Activated CD4-positive, alpha-beta memory T cell treated with anti-CD3 and anti-CD28 coated beads for 36 hours (primary cell): Measurements from ENCODE around the gene GTF2H2C. TPM values are rescaled to one million over a fixed set of nuclear protein-coding genes. Genes with fewer than 3 reads are reported as not detected.
A peak's percentile ranks its signal among the peaks of the same experiment; 100 is the strongest.
"Not testable (repeated sequence)": the region's sequence is repeated elsewhere in the genome, so short reads cannot be mapped to it uniquely, and the experiment has no call there.

ENCODE experiments used
- CTCF ChIA-PET: fragments of 350-600 bp; sonication (Branson Sonifier 250); formaldehyde crosslinking; loops from one replicate; lab custom pipeline; 2021; ENCODE audit warnings: antibody characterized with exemption, inconsistent platforms; lab: Charles Lee
- POLR2A ChIA-PET: fragments of 350-600 bp; sonication (Branson Sonifier 250); formaldehyde crosslinking; loops from one replicate; lab custom pipeline; 2021; ENCODE audit warnings: antibody characterized with exemption; lab: Charles Lee
- DNase-seq: peaks from one replicate; pipeline ENCODE4 v3.0.0-alpha.2; 2020
- H3K27ac Mint-ChIP-seq: one replicate; pipeline ENCODE4 v1.8.0; 2021; ENCODE audit warnings: mixed read lengths
- H3K27me3 Mint-ChIP-seq: one replicate; pipeline ENCODE4 v1.8.0; 2021; ENCODE audit warnings: mixed read lengths
- H3K36me3 Mint-ChIP-seq: one replicate; pipeline ENCODE4 v1.8.0; 2021; ENCODE audit warnings: mixed read lengths
- H3K4me1 Mint-ChIP-seq: one replicate; pipeline ENCODE4 v1.8.0; 2021; ENCODE audit warnings: low read depth, mixed read lengths
- H3K4me3 Mint-ChIP-seq: one replicate; pipeline ENCODE4 v1.8.0; 2021; ENCODE audit warnings: mild to moderate bottlenecking, mixed read lengths
- H3K9me3 Mint-ChIP-seq: one replicate; pipeline ENCODE4 v1.8.0; 2021; ENCODE audit warnings: mixed read lengths
- intact Hi-C: fragments of 100-400 bp; cut with micrococcal nuclease; formaldehyde crosslinking; loops from one replicate; pipeline ENCODE4 v1.15.1; 2023
- total RNA-seq, 2 experiments: library from RNA; stranded (reverse); gene quantifications; one replicate each; pipeline ENCODE4 v1.2.3, GENCODE V29; 2021

Gene GTF2H2C
- total RNA-seq, 2 experiments from 2014 or later: 40.8 to 46.9 TPM

- H3K9me3 Mint-ChIP-seq: no peaks in the 10 kb centered on the region
- no peaks in the 10 kb centered on the region for H3K36me3 Mint-ChIP-seq
- ChIA-PET CTCF (no interaction called here), POLR2A (no interaction called here)
- peaks cover 13% of the 10 kb centered on the region for H3K27me3 Mint-ChIP-seq
- intact Hi-C loops: no loop called here
- DNase-seq: no peak
- H3K4me1 Mint-ChIP-seq: no peaks in the 10 kb centered on the region
- no peak overlapping the region for H3K4me3 Mint-ChIP-seq
- no peak overlapping the region for H3K27ac Mint-ChIP-seq
These were observed 29.2 kb upstream of the GTF2H2C start for GRCh38 chr5:69530561-69531405.

DNA sequence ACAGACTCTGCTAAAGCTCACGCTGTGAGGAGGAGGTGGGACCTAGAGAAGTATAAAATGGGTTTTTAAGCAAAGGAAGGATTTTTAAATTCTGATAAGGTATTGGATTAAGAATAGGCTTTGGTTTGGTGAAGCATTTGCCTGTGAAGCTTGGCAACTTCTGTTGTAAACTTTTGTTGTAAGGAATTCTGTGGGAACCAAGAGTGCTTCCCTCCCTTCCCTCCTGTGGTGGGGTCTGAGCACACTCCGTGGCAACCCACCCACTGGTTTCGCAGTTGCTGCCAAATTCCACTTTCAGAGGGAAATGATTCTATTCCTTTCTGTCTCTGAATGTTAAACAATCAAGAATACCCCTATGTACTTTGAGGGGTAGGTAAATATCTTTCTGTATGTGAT is 28.6 kb upstream of the GTF2H2C start:
- no peak overlapping the region for H3K27ac Mint-ChIP-seq
- ChIA-PET POLR2A (no interaction called here), CTCF (no interaction called here)
- no peaks in the 10 kb centered on the region for H3K9me3 Mint-ChIP-seq
- H3K4me3 Mint-ChIP-seq: no peak overlapping the region
- H3K27me3 Mint-ChIP-seq: peaks cover 13% of the 10 kb centered on the region
- H3K36me3 Mint-ChIP-seq: no peaks in the 10 kb centered on the region
- no peak for DNase-seq
- H3K4me1 Mint-ChIP-seq: no peaks in the 10 kb centered on the region
- intact Hi-C loops: no loop called here

- H3K4me3 Mint-ChIP-seq, CTCF ChIA-PET, POLR2A ChIA-PET, H3K9me3 Mint-ChIP-seq, H3K4me1 Mint-ChIP-seq, DNase-seq, H3K36me3 Mint-ChIP-seq, intact Hi-C loops, H3K27ac Mint-ChIP-seq, H3K27me3 Mint-ChIP-seq: not testable (repeated sequence)
These were observed 22.1 kb upstream of the GTF2H2C start for GRCh38 chr5:69537911-69538310.

- CTCF ChIA-PET, POLR2A ChIA-PET: not testable (repeated sequence)
These were observed 21.3 kb upstream of the GTF2H2C start for GRCh38 chr5:69538735-69539134.

GRCh38 chr5:69541347-69541746 is 18.6 kb upstream of the GTF2H2C start:
- intact Hi-C loops, H3K4me1 Mint-ChIP-seq, POLR2A ChIA-PET, H3K36me3 Mint-ChIP-seq, H3K27ac Mint-ChIP-seq, CTCF ChIA-PET, H3K4me3 Mint-ChIP-seq, H3K27me3 Mint-ChIP-seq, H3K9me3 Mint-ChIP-seq, DNase-seq: not testable (repeated sequence)

More at GRCh38 chr5:69538735-69539134, 21.3 kb upstream of the GTF2H2C start:
- H3K36me3 Mint-ChIP-seq, H3K9me3 Mint-ChIP-seq, H3K27me3 Mint-ChIP-seq, H3K4me1 Mint-ChIP-seq, DNase-seq, intact Hi-C loops, H3K4me3 Mint-ChIP-seq, H3K27ac Mint-ChIP-seq: not testable (repeated sequence)

DNA sequence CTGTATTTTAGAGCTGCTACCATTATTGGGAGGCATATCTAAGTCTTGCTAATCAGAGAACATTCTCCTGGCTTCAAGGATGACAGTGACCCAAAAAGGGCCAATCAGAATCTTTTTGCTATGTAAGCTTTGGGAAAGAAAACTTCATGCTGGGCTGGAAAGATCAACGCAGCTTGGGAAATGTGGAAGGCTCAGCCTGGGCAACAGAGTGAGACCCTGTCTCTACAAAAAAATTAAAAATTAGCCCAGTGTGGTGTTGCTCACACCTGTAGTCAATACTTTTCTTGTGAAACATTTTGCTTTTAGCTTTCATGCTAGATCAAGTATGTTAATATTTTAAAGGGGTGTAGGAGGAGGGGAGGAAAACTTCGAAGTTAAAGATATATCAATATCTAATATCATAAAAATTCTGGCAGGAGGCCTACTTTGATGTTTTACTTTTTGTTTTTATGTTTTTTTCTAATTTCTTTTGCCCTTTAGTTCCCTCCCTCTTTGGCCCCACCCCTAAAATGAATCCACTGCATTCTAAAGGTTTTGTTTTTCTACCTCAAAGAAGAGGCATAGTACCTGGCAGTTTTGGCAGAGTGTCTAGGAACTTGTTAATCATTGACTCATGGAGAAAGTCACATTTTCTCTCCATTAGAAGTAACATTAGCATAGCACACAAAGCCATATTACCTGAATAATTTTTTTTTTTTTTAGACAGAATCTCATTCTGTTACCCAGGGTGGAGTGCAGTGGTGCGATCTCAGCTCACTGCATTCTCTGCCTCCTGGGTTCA is 17.0 kb upstream of the GTF2H2C start:
- H3K9me3 Mint-ChIP-seq, H3K27ac Mint-ChIP-seq, H3K27me3 Mint-ChIP-seq, H3K4me3 Mint-ChIP-seq, DNase-seq, POLR2A ChIA-PET, H3K36me3 Mint-ChIP-seq, CTCF ChIA-PET, intact Hi-C loops, H3K4me1 Mint-ChIP-seq: not testable (repeated sequence)

GRCh38 chr5:69544602-69545001 is 15.4 kb upstream of the GTF2H2C start:
- not testable (repeated sequence) for H3K27me3 Mint-ChIP-seq, H3K36me3 Mint-ChIP-seq

DNA sequence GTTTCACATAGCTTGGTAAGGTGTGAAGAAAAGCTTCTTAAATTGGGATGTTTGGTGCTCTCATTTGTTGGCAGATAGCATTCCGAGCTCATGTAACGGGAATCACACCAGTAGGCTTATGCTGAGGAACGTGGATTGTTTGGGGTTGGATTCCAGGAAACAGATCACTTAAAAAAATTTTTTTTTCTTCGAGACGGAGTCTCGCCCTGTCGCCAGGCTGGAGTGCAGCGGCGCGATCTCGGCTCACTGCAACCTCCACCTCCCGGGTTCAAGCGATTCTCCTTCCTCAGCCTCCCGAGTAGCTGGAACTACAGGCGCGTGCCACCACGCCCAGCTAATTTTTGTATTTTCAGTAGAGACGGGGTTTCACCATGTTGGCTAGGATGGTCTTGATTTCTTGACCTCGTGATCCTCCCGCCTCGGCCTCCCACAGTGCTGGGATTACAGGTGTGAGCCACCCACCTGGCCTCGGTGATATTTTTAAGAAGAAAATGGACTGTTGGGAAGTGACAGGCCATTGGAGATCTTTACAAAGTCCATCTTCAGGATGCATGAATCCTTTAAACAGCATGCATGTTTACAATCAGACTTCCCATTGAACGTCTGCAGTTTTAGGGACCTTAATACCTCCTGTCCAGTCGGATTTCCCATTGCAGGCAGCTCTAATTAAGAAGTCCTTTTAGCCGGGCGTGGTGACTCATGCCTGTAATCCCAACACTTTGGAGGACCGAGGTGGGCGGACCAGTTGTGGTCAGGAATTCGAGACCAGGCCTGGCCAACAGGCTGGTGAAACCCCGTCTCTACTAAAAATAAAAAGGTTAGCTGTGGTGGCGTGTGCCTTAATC is 818 bp downstream of the GTF2H2C start:
- peak; percentile 8 for DNase-seq
- H3K4me3 Mint-ChIP-seq: peak overlapping the region; percentile 62
- H3K4me1 Mint-ChIP-seq, H3K27ac Mint-ChIP-seq, POLR2A ChIA-PET, H3K9me3 Mint-ChIP-seq, intact Hi-C loops, H3K27me3 Mint-ChIP-seq, CTCF ChIA-PET, H3K36me3 Mint-ChIP-seq: not testable (repeated sequence)

More at GRCh38 chr5:69544602-69545001, 15.4 kb upstream of the GTF2H2C start:
- H3K27ac Mint-ChIP-seq, H3K4me3 Mint-ChIP-seq, H3K4me1 Mint-ChIP-seq, intact Hi-C loops, CTCF ChIA-PET, POLR2A ChIA-PET, H3K9me3 Mint-ChIP-seq, DNase-seq: not testable (repeated sequence)

- CTCF ChIA-PET: not testable (repeated sequence)
These were observed 6.2 kb downstream of the GTF2H2C start for GRCh38 chr5:69566172-69566571.

DNA sequence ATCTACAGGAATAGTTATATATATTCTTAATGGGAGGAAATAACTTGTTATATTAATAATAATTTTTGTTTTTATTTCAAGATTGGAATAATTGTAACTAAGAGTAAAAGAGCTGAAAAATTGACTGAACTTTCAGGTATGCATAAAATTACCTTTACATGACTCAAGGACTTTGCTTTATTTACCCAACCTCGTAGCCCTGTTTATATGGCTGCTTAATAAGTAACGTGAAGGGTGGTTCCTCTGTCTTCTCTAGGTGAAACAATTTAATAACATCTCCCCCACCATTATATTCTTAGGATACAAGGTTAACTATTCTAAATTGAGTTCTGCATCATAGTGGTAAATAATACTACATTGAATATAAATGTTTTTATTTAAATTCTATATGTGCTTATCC is 8.1 kb downstream of the GTF2H2C start:
- H3K27me3 Mint-ChIP-seq, H3K9me3 Mint-ChIP-seq, DNase-seq, POLR2A ChIA-PET, H3K36me3 Mint-ChIP-seq, H3K4me1 Mint-ChIP-seq, H3K27ac Mint-ChIP-seq, H3K4me3 Mint-ChIP-seq, CTCF ChIA-PET, intact Hi-C loops: not testable (repeated sequence)

More at GRCh38 chr5:69566172-69566571, 6.2 kb downstream of the GTF2H2C start:
- H3K36me3 Mint-ChIP-seq, H3K9me3 Mint-ChIP-seq, H3K4me1 Mint-ChIP-seq, intact Hi-C loops, POLR2A ChIA-PET, H3K4me3 Mint-ChIP-seq, H3K27me3 Mint-ChIP-seq, H3K27ac Mint-ChIP-seq, DNase-seq: not testable (repeated sequence)

DNA sequence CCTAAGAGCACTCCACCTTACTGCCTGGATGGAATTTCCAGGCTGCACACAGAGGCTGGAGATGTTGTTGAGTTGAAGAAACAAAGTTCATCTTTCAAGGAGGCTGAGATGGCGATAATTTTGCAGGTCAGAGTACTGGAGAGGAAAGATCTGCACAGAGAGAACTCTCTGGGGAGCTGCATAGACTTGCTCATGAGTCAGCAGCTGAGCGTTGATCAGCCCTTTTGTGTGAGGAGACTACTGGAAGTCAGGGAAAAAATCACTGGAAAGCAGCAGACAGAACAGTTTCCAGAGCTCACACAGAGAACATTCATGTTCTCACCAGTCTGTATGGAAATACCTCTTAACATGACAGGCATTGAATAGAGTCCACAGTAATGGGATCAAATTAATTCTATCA is 23.4 kb downstream of the GTF2H2C start:
- CTCF ChIA-PET, POLR2A ChIA-PET, H3K27ac Mint-ChIP-seq, H3K9me3 Mint-ChIP-seq, H3K27me3 Mint-ChIP-seq, H3K4me3 Mint-ChIP-seq, intact Hi-C loops, DNase-seq, H3K4me1 Mint-ChIP-seq, H3K36me3 Mint-ChIP-seq: not testable (repeated sequence)
